Caco-2 (cell line): ENCODE measurements around the gene EIF2S2. TPM values are rescaled to one million over a fixed set of nuclear protein-coding genes. Genes with fewer than 3 reads are reported as not detected.
"Not testable (repeated sequence)": the region's sequence is repeated elsewhere in the genome, so short reads cannot be mapped to it uniquely, and the experiment has no call there.

Experiments used
- Bru-seq: library from RNA; stranded (reverse); fragments of 400-500 nt; gene quantifications from one replicate; lab custom pipeline; 2021; lab: Mats Ljungman, UMichigan
- BruChase-seq, 2 experiments: library from RNA; stranded (reverse); fragments of 400-500 nt; gene quantifications; one replicate each; lab custom pipeline; 2021; lab: Mats Ljungman, UMichigan
- BruUV-seq: library from RNA; stranded (reverse); fragments of 400-500 nt; replicated peaks from 2 replicates; lab custom pipeline; 2021; lab: Mats Ljungman, UMichigan
- CTCF ChIA-PET: fragments of 300-600 bp; sonication (Branson Sonifier 250); formaldehyde crosslinking; loops from one replicate; lab custom pipeline; 2022; ENCODE audit warnings: antibody characterized with exemption; lab: Charles Lee
- POLR2A ChIA-PET: fragments of 300-600 bp; sonication (Branson Sonifier 250); formaldehyde crosslinking; loops from one replicate; lab custom pipeline; 2022; ENCODE audit warnings: antibody characterized with exemption; lab: Charles Lee
- DNase-seq, 2 experiments: peaks; one replicate each; pipeline versions ENCODE4 v3.0.0 to v3.0.0-alpha.2; 2020 to 2022
- H3K27me3 ChIP-seq: replicated peaks from 2 replicates; pipeline ENCODE4 v1.6.0; 2011; ENCODE audit warnings: low read length; ENCODE audit not compliant: control insufficient read depth, insufficient read depth
- H3K36me3 ChIP-seq: 2 replicates; pipeline ENCODE4 v1.5.1; 2011; ENCODE audit warnings: low read length; ENCODE audit not compliant: control insufficient read depth, insufficient read depth
- H3K4me1 ChIP-seq: fragments of 250-450 bp; sonication (Bioruptor Pico); 2 replicates; pipeline ENCODE4 v1.5.1; 2020; ENCODE audit warnings: mild to moderate bottlenecking
- H3K4me3 ChIP-seq: 2 replicates; pipeline ENCODE4 v1.5.1; 2011; ENCODE audit warnings: low read depth, mild to moderate bottlenecking, control low read depth, low read length
- H3K9me3 ChIP-seq: fragments of 250-450 bp; sonication (Bioruptor Pico); 2 replicates; pipeline ENCODE4 v1.5.1; 2020; ENCODE audit warnings: mild to moderate bottlenecking, moderate library complexity
- H3K27ac Mint-ChIP-seq: one replicate; pipeline ENCODE4 v1.8.0; 2022; ENCODE audit warnings: mixed read lengths; ENCODE audit not compliant: unreplicated experiment
- H3K27me3 Mint-ChIP-seq: one replicate; pipeline ENCODE4 v1.8.0; 2022; ENCODE audit warnings: mixed read lengths; ENCODE audit not compliant: insufficient read depth, unreplicated experiment
- H3K36me3 Mint-ChIP-seq: one replicate; pipeline ENCODE4 v1.8.0; 2022; ENCODE audit warnings: mild to moderate bottlenecking, mixed read lengths; ENCODE audit not compliant: insufficient read depth, unreplicated experiment
- H3K4me1 Mint-ChIP-seq: one replicate; pipeline ENCODE4 v1.8.0; 2022; ENCODE audit warnings: low read depth, mixed read lengths; ENCODE audit not compliant: unreplicated experiment
- H3K4me3 Mint-ChIP-seq: one replicate; pipeline ENCODE4 v1.8.0; 2022; ENCODE audit warnings: mild to moderate bottlenecking, moderate library complexity, mixed read lengths; ENCODE audit not compliant: unreplicated experiment
- H3K9me3 Mint-ChIP-seq: one replicate; pipeline ENCODE4 v1.8.0; 2022; ENCODE audit warnings: mixed read lengths; ENCODE audit not compliant: unreplicated experiment
- intact Hi-C: fragments of 100-400 bp; cut with micrococcal nuclease; formaldehyde crosslinking; loops from one replicate; pipeline ENCODE4 v1.10.0; 2022; ENCODE audit not compliant: unreplicated experiment
- long read RNA-seq: library from polyadenylated mRNA; stranded (forward); transcript quantifications from one replicate; pipeline ENCODE4 v2.0.0, GENCODE V29; 2022
- total RNA-seq: library from RNA; stranded (reverse); gene quantifications from 2 replicates; pipeline ENCODE4 v1.2.3, GENCODE V29; 2022
- TF ChIP-seq, protein P1 (sequence below), 2 experiments: fragments of 200-600 bp in 1 of 2; IDR thresholded peaks; 1 replicate in 1 of 2; 2 replicates in 1 of 2; pipeline versions ENCODE4 v1.5.1 to v1.8.0; 2011 to 2022; ENCODE audit warnings: antibody characterized with exemption in 1 of 2, control low read depth in 1 of 2, inconsistent platforms in 1 of 2, low read depth in 1 of 2, low read length in 1 of 2, mild to moderate bottlenecking in 1 of 2, moderate library complexity in 1 of 2; ENCODE audit not compliant: insufficient read depth in 1 of 2, severe bottlenecking in 1 of 2, unreplicated experiment in 1 of 2

EIF2S2 gene, protein sequence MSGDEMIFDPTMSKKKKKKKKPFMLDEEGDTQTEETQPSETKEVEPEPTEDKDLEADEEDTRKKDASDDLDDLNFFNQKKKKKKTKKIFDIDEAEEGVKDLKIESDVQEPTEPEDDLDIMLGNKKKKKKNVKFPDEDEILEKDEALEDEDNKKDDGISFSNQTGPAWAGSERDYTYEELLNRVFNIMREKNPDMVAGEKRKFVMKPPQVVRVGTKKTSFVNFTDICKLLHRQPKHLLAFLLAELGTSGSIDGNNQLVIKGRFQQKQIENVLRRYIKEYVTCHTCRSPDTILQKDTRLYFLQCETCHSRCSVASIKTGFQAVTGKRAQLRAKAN
- total RNA-seq (291 and 299 TPM in 2 replicates), Bru-seq, nascent RNA (percentile 99 among the genes with signal in this experiment), BruChase-seq, experiment 1, labeled RNA remaining after a 2-hour chase (percentile 99 among the genes with signal in this experiment), BruChase-seq, experiment 2, labeled RNA remaining after a 6-hour chase (percentile 99 among the genes with signal in this experiment)
- long read RNA-seq, transcript EIF2S2-201 (9 exons, 2,656 nt), result major isoform, 2,698 of 2,999 reads
- long read RNA-seq, partial matches to known transcripts, result 46 of 2,999 reads
- long read RNA-seq, other reads (novel, unspliced or antisense), result 255 of 2,999 reads

DNA sequence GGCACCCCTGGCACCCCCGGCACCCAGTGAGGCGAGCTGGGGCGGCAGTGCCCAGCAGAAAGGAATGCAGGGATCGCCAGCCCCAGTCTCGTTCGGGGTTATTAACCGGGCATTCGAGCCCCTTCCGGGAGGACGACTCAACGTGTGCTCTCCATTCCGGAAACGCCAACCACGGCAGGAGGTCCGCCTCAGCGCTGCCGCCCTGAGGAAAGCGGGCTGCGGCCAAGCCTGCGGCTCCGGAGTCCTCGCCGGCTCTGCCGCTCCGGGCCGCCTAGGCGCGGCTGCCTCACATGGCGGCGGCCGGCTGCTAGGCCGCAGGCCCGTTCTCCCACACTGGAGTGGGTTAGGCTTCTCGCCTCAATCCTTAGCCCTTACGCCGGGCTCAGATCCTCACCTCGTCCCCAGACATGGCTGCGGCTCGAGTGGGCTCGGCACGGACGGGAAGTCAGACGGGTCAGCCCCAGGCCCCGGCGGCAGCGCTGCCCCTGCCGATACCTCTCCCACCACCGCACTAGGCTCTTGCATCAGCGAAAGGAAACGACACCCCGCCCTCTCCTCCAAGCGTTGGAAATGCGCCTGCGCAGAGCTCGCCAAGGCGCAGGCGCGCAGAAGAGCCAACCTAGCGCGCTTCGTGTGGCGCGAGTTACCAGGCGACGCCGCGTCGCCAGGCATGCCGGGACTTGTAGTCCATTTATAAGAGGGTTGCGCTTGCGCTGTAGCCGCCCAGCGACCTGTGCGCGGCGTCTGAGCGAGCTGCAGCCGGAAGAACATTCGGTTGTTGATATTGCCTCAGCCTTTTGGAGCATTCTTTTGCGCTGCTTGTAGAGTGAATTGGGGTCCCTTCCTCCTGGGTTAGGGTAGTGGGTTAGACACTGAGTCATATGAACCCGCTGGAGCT is at the start of gene EIF2S2:
EIF2S2 (minus strand) TSS at position 542 of the 898 bp plus-strand sequence; CDS start at position 409, 133 bp downstream.
- Histone ChIP-seq H3K4me3 (peak within 1 kb of the TSS; percentile 98), H3K4me1 (peaks cover 8% of the 10 kb centered on the region), H3K27me3 (no peaks in the 10 kb centered on the region), H3K36me3 (peaks cover 6% of the 10 kb centered on the region; the same call in 1 of the 2 replicates), H3K9me3 (no peaks in the 10 kb centered on the region)
- Mint-ChIP-seq H3K36me3 (peaks cover 61% of the 10 kb centered on the region), H3K4me3 (peak within 1 kb of the TSS; percentile 77), H3K27ac (peak within 1 kb of the TSS; percentile 99), H3K4me1 (peaks cover 37% of the 10 kb centered on the region), H3K9me3 (no peaks in the 10 kb centered on the region), H3K27me3 (no peaks in the 10 kb centered on the region)
- ChIA-PET POLR2A (interaction anchor here (0.5 to 2.4 kb wide), 61 partner anchors 10 to 1660 kb away, joined by 3 to 61 read pairs (median 5); partner anchors contain the start of genes ACTL10, CBFA2T2, CHMP4B and DYNLRB1), CTCF (interaction anchor here (0.6 to 2.0 kb wide), 16 partner anchors 13 to 980 kb away, joined by 3 to 15 read pairs (median 4); partner anchors contain the start of gene ZNF341)
- intact Hi-C loops, result loop anchor here (1.0 to 5.0 kb wide), 4 partner anchors 17 to 390 kb away; partner anchors contain the start of genes CHMP4B, PXMP4 and RALY
- TF ChIP-seq, protein P1, sequence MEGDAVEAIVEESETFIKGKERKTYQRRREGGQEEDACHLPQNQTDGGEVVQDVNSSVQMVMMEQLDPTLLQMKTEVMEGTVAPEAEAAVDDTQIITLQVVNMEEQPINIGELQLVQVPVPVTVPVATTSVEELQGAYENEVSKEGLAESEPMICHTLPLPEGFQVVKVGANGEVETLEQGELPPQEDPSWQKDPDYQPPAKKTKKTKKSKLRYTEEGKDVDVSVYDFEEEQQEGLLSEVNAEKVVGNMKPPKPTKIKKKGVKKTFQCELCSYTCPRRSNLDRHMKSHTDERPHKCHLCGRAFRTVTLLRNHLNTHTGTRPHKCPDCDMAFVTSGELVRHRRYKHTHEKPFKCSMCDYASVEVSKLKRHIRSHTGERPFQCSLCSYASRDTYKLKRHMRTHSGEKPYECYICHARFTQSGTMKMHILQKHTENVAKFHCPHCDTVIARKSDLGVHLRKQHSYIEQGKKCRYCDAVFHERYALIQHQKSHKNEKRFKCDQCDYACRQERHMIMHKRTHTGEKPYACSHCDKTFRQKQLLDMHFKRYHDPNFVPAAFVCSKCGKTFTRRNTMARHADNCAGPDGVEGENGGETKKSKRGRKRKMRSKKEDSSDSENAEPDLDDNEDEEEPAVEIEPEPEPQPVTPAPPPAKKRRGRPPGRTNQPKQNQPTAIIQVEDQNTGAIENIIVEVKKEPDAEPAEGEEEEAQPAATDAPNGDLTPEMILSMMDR (IDR thresholded peaks at IDR 0.05; ENCODE audit: insufficient read depth in 1 of 2, low read depth in 1 of 2, low read length in 1 of 2, severe bottlenecking in 1 of 2, unreplicated experiment in 1 of 2), result no peak
- peak; percentile 100 for DNase-seq
- no TSS peak for BruUV-seq

DNA sequence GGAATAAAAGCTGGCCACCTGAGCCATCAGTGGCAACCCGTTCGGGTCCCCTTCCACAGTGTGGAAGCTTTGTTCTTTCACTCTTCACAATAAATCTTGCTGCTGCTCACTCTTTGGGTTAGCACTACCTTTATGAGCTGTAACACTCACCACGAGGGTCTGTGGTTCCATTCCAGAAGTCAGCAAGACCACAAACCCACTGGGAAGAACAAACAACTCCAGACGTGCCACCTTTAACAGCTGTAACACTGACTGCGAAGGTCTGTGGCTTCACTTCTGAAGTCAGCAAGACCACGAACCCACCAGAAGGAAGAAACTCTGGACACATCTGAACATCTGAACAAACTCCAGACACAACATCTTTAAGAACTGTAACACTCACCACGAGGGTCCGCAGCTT is 45.7 kb upstream of the EIF2S2 start:
- H3K27me3 Mint-ChIP-seq, intact Hi-C loops, CTCF ChIA-PET: not testable (repeated sequence)

DNA sequence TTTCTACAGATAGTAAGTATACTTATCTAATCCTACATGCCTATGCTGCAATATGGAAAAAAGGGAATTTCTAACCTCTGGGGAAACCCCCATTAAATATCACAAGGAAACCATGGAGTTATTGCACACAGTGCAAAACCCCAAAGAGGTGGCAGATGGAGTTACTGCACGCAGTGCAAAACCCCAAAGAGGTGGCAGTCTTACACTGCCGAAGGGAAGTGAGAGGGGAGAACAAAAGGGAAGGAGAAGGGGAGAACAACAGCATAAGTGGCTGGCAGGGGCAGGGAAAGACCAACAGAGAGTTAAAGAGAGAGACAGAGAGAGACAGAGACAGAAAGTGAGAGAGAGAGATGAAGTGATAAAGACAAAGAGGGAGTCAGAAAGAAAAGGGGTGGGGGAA is 43.8 kb upstream of the EIF2S2 start:
- CTCF ChIA-PET, result no interaction called here
- Mint-ChIP-seq H3K27me3 (no peaks in the 10 kb centered on the region), H3K36me3 (no peaks in the 10 kb centered on the region), H3K4me1 (peaks cover 7% of the 10 kb centered on the region), H3K9me3 (peaks cover 10% of the 10 kb centered on the region), H3K4me3 (no peak overlapping the region), H3K27ac (no peak overlapping the region)
- H3K27me3 ChIP-seq, result no peaks in the 10 kb centered on the region
- no peak for DNase-seq
- intact Hi-C loops, result no loop called here
- POLR2A ChIA-PET, result no interaction called here
- no peaks in the 10 kb centered on the region for H3K9me3 ChIP-seq
- H3K36me3 ChIP-seq, result no peaks in the 10 kb centered on the region
- TF ChIP-seq, protein P1 (IDR thresholded peaks at IDR 0.05; ENCODE audit: insufficient read depth in 1 of 2, low read depth in 1 of 2, low read length in 1 of 2, severe bottlenecking in 1 of 2, unreplicated experiment in 1 of 2), result no peak
- BruUV-seq, result no TSS peak
- no peaks in the 10 kb centered on the region for H3K4me1 ChIP-seq
- H3K4me3 ChIP-seq, result no peak overlapping the region

More for the DNA sequence above, 45.7 kb upstream of the EIF2S2 start:
- POLR2A ChIA-PET, H3K9me3 ChIP-seq, H3K27me3 ChIP-seq, H3K4me3 Mint-ChIP-seq, H3K36me3 Mint-ChIP-seq, BruUV-seq, H3K9me3 Mint-ChIP-seq, H3K36me3 ChIP-seq, H3K27ac Mint-ChIP-seq, H3K4me1 ChIP-seq, H3K4me1 Mint-ChIP-seq, DNase-seq, H3K4me3 ChIP-seq: not testable (repeated sequence)

DNA sequence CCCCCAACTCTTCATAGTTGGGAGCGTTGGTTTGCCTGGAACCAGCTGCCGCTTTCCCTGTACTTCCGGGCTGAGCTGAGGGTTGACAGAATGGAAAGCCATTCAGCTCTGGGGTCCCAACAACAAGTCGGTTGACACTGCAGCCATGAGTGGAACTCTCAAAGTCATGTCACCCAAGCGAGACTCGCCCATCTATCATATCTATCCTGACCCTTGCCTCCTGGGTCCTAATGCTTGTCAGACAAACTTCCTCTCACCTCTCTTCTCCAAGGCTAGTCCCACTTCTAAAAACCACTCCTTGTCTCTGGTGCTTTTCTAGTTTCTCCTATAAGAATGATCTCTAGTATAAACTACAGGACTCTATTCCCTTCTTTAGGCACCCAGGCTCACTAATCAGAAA is 41.1 kb upstream of the EIF2S2 start:
- H3K36me3 Mint-ChIP-seq, H3K4me3 Mint-ChIP-seq, H3K9me3 ChIP-seq, intact Hi-C loops, H3K27ac Mint-ChIP-seq, H3K4me1 ChIP-seq, DNase-seq, CTCF ChIA-PET, POLR2A ChIA-PET, BruUV-seq, H3K9me3 Mint-ChIP-seq, H3K27me3 ChIP-seq, H3K4me3 ChIP-seq, H3K4me1 Mint-ChIP-seq, H3K27me3 Mint-ChIP-seq, H3K36me3 ChIP-seq: not testable (repeated sequence)
